ENCODE measurements around the gene SPI1. TPM values are rescaled to one million over a fixed set of nuclear protein-coding genes. Genes with fewer than 3 reads are reported as not detected.
"Not testable (repeated sequence)": the region's sequence is repeated elsewhere in the genome, so short reads cannot be mapped to it uniquely, and the experiment has no call there.

Gene SPI1
- total RNA-seq, 1 donor = not detected

DNA sequence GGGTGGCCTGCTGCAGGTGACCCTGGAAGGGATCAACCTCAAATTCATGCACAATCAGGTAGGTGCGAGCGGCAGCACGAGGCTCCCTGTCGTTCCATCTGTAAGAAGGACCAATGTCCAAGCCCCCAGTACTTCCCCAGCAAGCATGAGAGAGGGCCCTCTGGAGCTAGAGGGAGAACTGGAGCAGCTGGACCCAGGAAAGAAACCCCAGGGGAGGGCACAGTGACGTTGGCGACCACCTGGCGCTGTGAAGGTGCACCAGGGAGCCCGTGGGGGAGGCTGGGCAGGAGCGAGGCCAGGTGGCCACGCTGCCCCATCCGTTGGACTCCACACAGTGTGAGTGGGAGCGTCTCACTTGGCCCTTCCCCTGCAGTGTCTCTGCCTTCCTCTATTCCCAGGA, 53.8 kb downstream of the SPI1 start:
- no peak overlapping the region for H3K4me3 ChIP-seq (ENCODE audit: low read depth, low read length)
- DNase-seq (ENCODE audit: low read depth) = no peak
- TF ChIP-seq, protein P1, sequence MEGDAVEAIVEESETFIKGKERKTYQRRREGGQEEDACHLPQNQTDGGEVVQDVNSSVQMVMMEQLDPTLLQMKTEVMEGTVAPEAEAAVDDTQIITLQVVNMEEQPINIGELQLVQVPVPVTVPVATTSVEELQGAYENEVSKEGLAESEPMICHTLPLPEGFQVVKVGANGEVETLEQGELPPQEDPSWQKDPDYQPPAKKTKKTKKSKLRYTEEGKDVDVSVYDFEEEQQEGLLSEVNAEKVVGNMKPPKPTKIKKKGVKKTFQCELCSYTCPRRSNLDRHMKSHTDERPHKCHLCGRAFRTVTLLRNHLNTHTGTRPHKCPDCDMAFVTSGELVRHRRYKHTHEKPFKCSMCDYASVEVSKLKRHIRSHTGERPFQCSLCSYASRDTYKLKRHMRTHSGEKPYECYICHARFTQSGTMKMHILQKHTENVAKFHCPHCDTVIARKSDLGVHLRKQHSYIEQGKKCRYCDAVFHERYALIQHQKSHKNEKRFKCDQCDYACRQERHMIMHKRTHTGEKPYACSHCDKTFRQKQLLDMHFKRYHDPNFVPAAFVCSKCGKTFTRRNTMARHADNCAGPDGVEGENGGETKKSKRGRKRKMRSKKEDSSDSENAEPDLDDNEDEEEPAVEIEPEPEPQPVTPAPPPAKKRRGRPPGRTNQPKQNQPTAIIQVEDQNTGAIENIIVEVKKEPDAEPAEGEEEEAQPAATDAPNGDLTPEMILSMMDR (IDR thresholded peaks at IDR 0.05; ENCODE audit: insufficient read depth, low read depth, low read length) = no peak

DNA sequence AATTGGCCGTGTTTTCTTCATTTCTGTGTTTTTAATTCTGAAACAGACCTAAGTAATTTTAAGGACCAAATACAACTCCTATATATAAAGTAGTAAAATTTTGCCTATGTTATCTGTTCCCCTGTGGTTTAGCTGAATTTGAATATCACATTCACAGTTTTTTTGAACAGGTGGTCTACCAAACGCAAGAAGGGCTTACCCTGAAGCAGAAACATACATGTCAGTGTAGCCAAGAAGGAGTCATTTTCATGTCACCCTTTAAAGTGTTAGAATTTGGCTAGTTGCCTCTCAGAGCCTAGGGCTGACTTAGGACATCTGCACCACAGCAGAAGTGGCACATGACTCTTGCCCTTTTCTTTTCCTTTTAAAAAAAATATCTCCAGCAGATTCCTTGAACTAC, 60.2 kb downstream of the SPI1 start:
- TF ChIP-seq, protein P1 (IDR thresholded peaks at IDR 0.05; ENCODE audit: insufficient read depth, low read depth, low read length) = no peak
- no peak overlapping the region for H3K4me3 ChIP-seq (ENCODE audit: low read depth, low read length)
- no peak for DNase-seq (ENCODE audit: low read depth)

DNA sequence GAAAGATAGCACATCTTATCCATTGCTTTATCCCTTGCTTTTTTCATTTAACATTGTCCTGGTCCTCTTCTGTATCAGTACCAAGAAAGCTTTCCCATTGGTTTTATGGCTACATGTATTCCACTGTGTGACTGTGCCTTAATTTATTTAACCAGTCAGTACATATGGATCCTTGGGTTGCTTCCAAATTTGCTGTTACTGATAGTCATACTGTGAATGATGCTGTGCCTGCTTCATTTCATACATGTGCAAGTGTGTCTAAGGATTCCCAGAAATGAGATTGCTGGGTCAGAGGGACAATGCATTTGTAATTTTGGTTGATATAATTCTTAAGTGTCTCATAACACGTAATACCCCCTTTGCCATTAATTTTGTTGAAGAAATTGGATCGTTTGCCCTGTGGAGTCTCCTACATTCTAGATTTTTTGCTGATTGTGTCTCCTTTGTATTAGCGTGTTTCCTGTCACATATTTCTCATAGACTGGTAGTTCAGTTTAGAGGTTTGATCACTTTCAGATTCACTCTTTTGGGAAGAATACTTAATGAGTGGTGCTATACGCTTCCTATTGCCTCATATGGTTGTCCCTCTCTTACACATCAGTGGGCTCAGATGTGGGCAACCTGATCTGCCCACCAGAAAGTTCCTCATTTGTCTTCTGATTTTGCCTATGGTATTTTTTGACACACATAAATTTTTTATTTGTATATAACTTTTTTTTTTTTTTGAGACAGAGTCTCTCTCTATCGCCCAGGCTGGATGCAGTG, 61.1 kb downstream of the SPI1 start:
- TF ChIP-seq, protein P1 (IDR thresholded peaks at IDR 0.05; ENCODE audit: insufficient read depth, low read depth, low read length) = no peak
- no peak for DNase-seq (ENCODE audit: low read depth)
- H3K4me3 ChIP-seq (ENCODE audit: low read depth, low read length) = no peak overlapping the region

DNA sequence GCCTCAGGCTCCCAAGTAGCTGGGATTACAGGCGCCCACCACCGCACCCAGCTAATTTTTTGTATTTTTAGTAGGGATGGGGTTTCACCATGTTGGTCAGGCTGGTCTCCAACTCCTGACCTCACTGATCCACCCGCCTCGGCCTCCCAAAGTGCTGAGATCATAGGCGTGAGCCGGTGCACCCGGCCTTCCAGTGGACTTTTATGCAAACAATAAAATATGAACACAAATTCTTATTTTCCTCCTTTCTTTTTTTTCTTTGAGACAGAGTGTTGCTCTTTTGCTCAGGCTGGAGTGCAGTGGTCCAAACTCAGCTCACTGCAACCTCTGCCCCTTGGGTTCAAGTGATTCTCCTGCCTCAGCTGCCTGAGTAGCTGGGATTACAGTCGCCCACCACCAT, 61.8 kb downstream of the SPI1 start:
- DNase-seq (ENCODE audit: low read depth); H3K4me3 ChIP-seq (ENCODE audit: low read depth, low read length): not testable (repeated sequence)

DNA sequence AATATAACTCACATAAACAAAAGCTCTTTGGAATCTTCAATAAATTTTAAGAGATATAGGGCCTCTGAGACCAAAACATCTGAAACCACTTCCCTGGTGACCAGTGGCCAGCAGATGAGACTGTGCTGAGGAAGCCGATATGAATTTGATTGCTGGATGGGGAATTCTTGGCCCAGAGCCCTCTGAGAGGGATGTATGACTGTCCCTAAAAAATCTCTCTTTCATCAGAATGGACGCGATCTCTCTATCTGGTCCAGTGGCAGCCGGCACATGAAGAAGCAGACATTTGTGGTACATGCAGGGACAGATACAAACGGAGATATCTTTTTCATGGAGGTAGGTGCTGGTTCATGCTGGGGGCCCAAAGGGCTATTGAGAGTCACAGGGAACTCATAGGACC, 63.4 kb downstream of the SPI1 start:
- no peak overlapping the region for H3K4me3 ChIP-seq (ENCODE audit: low read depth, low read length)
- TF ChIP-seq, protein P1 (IDR thresholded peaks at IDR 0.05; ENCODE audit: insufficient read depth, low read depth, low read length) = no peak
- DNase-seq (ENCODE audit: low read depth) = no peak

DNA sequence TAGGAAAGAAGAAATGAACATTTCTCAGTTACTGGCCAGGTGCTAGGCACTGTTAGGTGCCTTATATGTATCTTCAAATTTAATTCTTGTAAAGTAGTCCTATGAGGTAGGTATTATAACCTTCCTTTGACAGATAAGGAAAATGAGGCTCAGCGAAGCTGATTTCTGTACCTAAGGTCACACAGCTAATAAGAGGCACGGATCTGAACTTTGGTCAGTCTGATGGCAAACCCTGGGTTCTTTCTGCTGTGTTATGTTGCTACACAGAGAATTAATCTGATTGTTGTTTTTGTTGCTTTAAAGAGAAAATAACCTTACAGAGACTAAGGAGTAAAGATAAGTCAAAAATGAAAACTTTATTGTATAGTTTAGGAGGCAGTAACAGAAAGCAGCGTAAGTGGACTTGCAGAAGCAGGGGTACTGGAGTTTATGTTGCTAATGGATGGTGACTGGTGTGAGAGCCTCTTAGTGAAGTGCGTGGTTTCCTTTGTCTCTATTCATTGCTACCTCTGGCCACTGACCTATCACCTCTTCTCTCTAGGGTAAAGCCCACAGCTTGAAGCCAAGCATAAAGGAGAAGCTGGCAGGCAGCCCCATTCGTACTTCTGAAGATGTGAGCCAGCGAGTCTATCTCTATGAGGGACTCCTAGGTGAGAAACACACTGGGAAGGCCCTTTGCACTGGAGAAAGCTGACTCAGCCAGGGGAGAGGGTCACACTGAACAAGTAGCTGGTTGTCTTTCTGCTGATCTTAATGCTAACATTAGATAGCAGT, 70.1 kb downstream of the SPI1 start:
- no peak overlapping the region for H3K4me3 ChIP-seq (ENCODE audit: low read depth, low read length)
- no peak for DNase-seq (ENCODE audit: low read depth)
- TF ChIP-seq, protein P1 (IDR thresholded peaks at IDR 0.05; ENCODE audit: insufficient read depth, low read depth, low read length) = no peak

DNA sequence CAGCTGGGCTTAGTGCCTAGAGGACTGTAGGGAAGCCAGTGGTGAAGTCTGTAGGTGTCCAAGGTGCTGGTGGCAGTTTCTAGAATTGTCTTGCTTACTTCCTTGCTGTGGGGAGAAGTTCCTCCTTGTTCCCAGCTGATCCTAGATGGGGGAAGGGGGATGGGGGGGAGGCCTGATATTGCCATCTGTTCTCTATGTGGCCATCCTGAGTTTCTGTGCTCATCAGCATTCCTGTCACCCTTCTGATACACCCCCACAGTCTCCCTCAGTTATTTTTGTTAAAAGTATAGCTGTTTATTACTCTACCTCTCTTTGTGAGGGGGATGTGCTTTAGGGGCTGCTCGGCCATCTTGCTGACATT, 71.9 kb downstream of the SPI1 start:
- H3K4me3 ChIP-seq (ENCODE audit: low read depth, low read length) = no peak overlapping the region
- no peak for DNase-seq (ENCODE audit: low read depth)
- TF ChIP-seq, protein P1 (IDR thresholded peaks at IDR 0.05; ENCODE audit: insufficient read depth, low read depth, low read length) = no peak
